NB4 (cell line): Measurements from ENCODE around the gene ERGIC3.

Source experiments
- POLR2A ChIP-seq: IDR thresholded peaks from 2 replicates; pipeline ENCODE4 v1.6.1; 2011; ENCODE audit warnings: mild to moderate bottlenecking; ENCODE audit not compliant: insufficient read length; ENCODE audit errors: extremely low read depth
- TF ChIP-seq, protein P1 (sequence below): IDR thresholded peaks from one replicate; pipeline ENCODE4 v1.5.1; 2012; ENCODE audit warnings: low read depth, low read length
- TF ChIP-seq, protein P2 (sequence below): IDR thresholded peaks from 2 replicates; pipeline ENCODE4 v1.6.1; 2011; ENCODE audit warnings: low read depth, low read length

DNA sequence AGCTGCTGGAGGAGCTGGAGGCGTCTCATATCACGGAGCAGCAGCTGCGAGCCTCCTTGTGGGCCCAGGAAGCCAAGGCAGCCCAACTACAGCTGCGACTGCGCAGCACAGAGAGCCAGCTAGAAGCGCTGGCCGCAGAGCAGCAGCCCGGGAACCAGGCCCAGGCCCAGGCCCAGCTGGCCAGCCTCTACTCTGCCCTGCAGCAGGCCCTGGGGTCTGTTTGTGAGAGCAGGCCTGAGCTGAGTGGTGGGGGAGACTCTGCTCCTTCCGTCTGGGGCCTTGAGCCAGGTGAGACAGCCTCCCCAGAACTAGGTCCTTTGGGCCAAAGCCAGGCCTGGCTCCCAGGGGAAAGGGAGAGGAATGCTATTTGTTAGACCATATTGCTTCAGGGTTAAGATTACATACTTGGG lies 44.1 kb upstream of the ERGIC3 start:
- TF ChIP-seq, protein P1, sequence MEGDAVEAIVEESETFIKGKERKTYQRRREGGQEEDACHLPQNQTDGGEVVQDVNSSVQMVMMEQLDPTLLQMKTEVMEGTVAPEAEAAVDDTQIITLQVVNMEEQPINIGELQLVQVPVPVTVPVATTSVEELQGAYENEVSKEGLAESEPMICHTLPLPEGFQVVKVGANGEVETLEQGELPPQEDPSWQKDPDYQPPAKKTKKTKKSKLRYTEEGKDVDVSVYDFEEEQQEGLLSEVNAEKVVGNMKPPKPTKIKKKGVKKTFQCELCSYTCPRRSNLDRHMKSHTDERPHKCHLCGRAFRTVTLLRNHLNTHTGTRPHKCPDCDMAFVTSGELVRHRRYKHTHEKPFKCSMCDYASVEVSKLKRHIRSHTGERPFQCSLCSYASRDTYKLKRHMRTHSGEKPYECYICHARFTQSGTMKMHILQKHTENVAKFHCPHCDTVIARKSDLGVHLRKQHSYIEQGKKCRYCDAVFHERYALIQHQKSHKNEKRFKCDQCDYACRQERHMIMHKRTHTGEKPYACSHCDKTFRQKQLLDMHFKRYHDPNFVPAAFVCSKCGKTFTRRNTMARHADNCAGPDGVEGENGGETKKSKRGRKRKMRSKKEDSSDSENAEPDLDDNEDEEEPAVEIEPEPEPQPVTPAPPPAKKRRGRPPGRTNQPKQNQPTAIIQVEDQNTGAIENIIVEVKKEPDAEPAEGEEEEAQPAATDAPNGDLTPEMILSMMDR: no peak
- no peak for TF ChIP-seq POLR2A
- TF ChIP-seq, protein P2, sequence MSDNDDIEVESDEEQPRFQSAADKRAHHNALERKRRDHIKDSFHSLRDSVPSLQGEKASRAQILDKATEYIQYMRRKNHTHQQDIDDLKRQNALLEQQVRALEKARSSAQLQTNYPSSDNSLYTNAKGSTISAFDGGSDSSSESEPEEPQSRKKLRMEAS: no peak
